HCT116 (cell line): ENCODE measurements around the gene TSPAN5. TPM values are rescaled to one million over a fixed set of nuclear protein-coding genes. Genes with fewer than 3 reads are reported as not detected.

ENCODE experiments used
- ATAC-seq: fragments of 200-7000 bp; cut with Tn5 transposase; 2 replicates; pipeline ENCODE4 v1.9.1; 2020; ENCODE audit warnings: mild to moderate bottlenecking, moderate library complexity
- BruUV-seq: library from RNA; stranded (reverse); fragments of 400-500 nt; replicated peaks from 2 replicates; lab custom pipeline; 2021; lab: Mats Ljungman, UMichigan
- CTCF ChIA-PET: fragments of 300-600 bp; sonication (Branson Sonifier 250); formaldehyde crosslinking; loops from one replicate; lab custom pipeline; 2021; ENCODE audit warnings: antibody characterized with exemption; lab: Charles Lee
- POLR2A ChIA-PET: fragments of 300-600, 350-600 bp; sonication (Branson Sonifier 250); formaldehyde crosslinking; loops from one replicate; lab custom pipeline; 2021; ENCODE audit warnings: antibody characterized with exemption; lab: Charles Lee
- RAD21 ChIA-PET, 2 experiments: fragments of 300-600 bp; sonication (Branson Sonifier 250); formaldehyde crosslinking; loops; one replicate each; lab custom pipeline; 2023; ENCODE audit warnings: low total read pairs in 2 of 2; ENCODE audit not compliant: uncharacterized antibody in 2 of 2, unreplicated experiment in 2 of 2, low non-redundant PET in 1 of 2; lab: Charles Lee
- DNase-seq: peaks from one replicate; pipeline ENCODE4 v3.0.0-alpha.2; 2010; ENCODE audit warnings: low read depth, low spot score
- H2AFZ ChIP-seq: fragments of 200-600 bp; shearing (Covaris generic), sonication (generic); 2 replicates; pipeline ENCODE4 v1.6.1; 2017; ENCODE audit warnings: low read depth, mixed run types, mixed read lengths, antibody characterized with exemption, low read length; ENCODE audit not compliant: poor library complexity, severe bottlenecking
- H3K27ac ChIP-seq: 2 replicates; pipeline ENCODE4 v1.5.1; 2012; ENCODE audit warnings: low read depth, low read length
- H3K27me3 ChIP-seq: fragments of 200-600 bp; sonication (generic); 2 replicates; pipeline ENCODE4 v1.6.1; 2016; ENCODE audit warnings: mixed run types, low read length, mixed read lengths; ENCODE audit not compliant: insufficient read depth
- H3K36me3 ChIP-seq, 2 experiments: fragments of 200-500 bp in 1 of 2; fragments of 200-600 bp in 1 of 2; sonication (Bioruptor generic) in 1 of 2; sonication (generic) in 1 of 2; 2 replicates each; pipeline versions ENCODE4 v1.5.1 to v1.6.1; 2014 to 2016; ENCODE audit warnings: low read length in 2 of 2, inconsistent platforms in 1 of 2, mixed read lengths in 1 of 2, mixed run types in 1 of 2; ENCODE audit not compliant: insufficient read depth in 2 of 2, control insufficient read depth in 1 of 2
- H3K4me1 ChIP-seq, 2 experiments: fragments of 200-600 bp in 1 of 2; sonication (generic) in 1 of 2; 2 replicates each; pipeline versions ENCODE4 v1.5.1 to v1.6.1; 2012 to 2017; ENCODE audit warnings: low read length in 2 of 2, inconsistent platforms in 1 of 2, mild to moderate bottlenecking in 1 of 2, mixed read lengths in 1 of 2, mixed run types in 1 of 2, moderate library complexity in 1 of 2; ENCODE audit not compliant: insufficient read depth in 2 of 2, control insufficient read depth in 1 of 2
- H3K4me2 ChIP-seq: fragments of 200-600 bp; sonication (generic); 2 replicates; pipeline ENCODE4 v1.6.1; 2017; ENCODE audit warnings: mixed run types, low read length, mixed read lengths
- H3K4me3 ChIP-seq, 2 experiments: fragments of 200-600 bp in 1 of 2; sonication (generic) in 1 of 2; replicated peaks in 1 of 2; 2 replicates each; pipeline ENCODE4 v1.5.1; 2011 to 2016; ENCODE audit warnings: low read length in 2 of 2, control low read depth in 1 of 2, low read depth in 1 of 2, mild to moderate bottlenecking in 1 of 2, mixed read lengths in 1 of 2, mixed run types in 1 of 2
- H3K79me2 ChIP-seq: fragments of 200-600 bp; sonication (generic); 2 replicates; pipeline ENCODE4 v1.6.1; 2017; ENCODE audit warnings: mild to moderate bottlenecking, mixed run types, low read length, moderate library complexity, mixed read lengths; ENCODE audit not compliant: insufficient read depth
- H3K9ac ChIP-seq: fragments of 200-600 bp; sonication (generic); 2 replicates; pipeline ENCODE4 v1.6.1; 2016; ENCODE audit warnings: low read length, mixed read lengths
- H3K9me2 ChIP-seq: fragments of 200-600 bp; sonication (generic), shearing (Covaris generic); 2 replicates; pipeline ENCODE4 v1.6.1; 2017; ENCODE audit warnings: mixed run types, mild to moderate bottlenecking, moderate library complexity; ENCODE audit not compliant: insufficient read depth
- H3K9me3 ChIP-seq, 2 experiments: fragments of 200-500 bp in 1 of 2; fragments of 200-600 bp in 1 of 2; sonication (Bioruptor generic) in 1 of 2; sonication (generic) in 1 of 2; 2 replicates each; pipeline ENCODE4 v1.6.1; 2014 to 2017; ENCODE audit warnings: low read length in 2 of 2, mixed read lengths in 2 of 2, inconsistent platforms in 1 of 2, low read depth in 1 of 2, mild to moderate bottlenecking in 1 of 2, mixed run types in 1 of 2, moderate library complexity in 1 of 2; ENCODE audit not compliant: control insufficient read depth in 1 of 2, insufficient read depth in 1 of 2
- H4K20me1 ChIP-seq: fragments of 200-600 bp; sonication (generic), shearing (Covaris generic); 2 replicates; pipeline ENCODE4 v1.6.1; 2017; ENCODE audit warnings: mixed run types, mild to moderate bottlenecking, moderate library complexity; ENCODE audit not compliant: insufficient read depth
- CBX3 ChIP-seq: IDR thresholded peaks from 2 replicates; pipeline ENCODE4 v1.6.1; 2012; ENCODE audit warnings: low read depth
- CTCF ChIP-seq, 3 experiments: fragments of 200-600 bp in 1 of 3; sonication (generic) in 1 of 3; IDR thresholded peaks in 2 of 3; conservative IDR thresholded peaks in 1 of 3; 2 replicates each; pipeline ENCODE4 v1.5.1; 2012 to 2017; ENCODE audit warnings: low read depth in 2 of 3, low read length in 2 of 3, antibody characterized with exemption in 1 of 3, borderline replicate concordance in 1 of 3, control low read depth in 1 of 3, mild to moderate bottlenecking in 1 of 3, mixed read lengths in 1 of 3, mixed run types in 1 of 3, moderate library complexity in 1 of 3; ENCODE audit not compliant: insufficient read depth in 1 of 3
- EGR1 ChIP-seq: IDR thresholded peaks from 2 replicates; pipeline ENCODE4 v1.6.1; 2012; ENCODE audit warnings: low read depth
- EZH2 ChIP-seq: fragments of 200-600 bp; sonication (generic); IDR thresholded peaks from 2 replicates; pipeline ENCODE4 v1.6.1; 2017; ENCODE audit warnings: antibody characterized with exemption, mixed run types
- EZH2phosphoT487 ChIP-seq: fragments of 200-600 bp; IDR thresholded peaks from 2 replicates; pipeline ENCODE4 v1.6.1; 2018; ENCODE audit warnings: antibody characterized with exemption, borderline replicate concordance
- MAX ChIP-seq: IDR thresholded peaks from 2 replicates; pipeline ENCODE4 v1.6.1; 2012
- POLR2A ChIP-seq: IDR thresholded peaks from 2 replicates; pipeline ENCODE4 v1.7.0; 2011; ENCODE audit warnings: borderline replicate concordance; ENCODE audit not compliant: insufficient read depth, insufficient read length; ENCODE audit errors: extremely low read depth
- POLR2AphosphoS5 ChIP-seq: IDR thresholded peaks from 2 replicates; pipeline ENCODE4 v1.6.1; 2011; ENCODE audit warnings: mild to moderate bottlenecking, low read depth, low read length, moderate library complexity
- REST ChIP-seq: IDR thresholded peaks from 2 replicates; pipeline ENCODE4 v1.6.1; 2012; ENCODE audit warnings: low read depth
- SP1 ChIP-seq: IDR thresholded peaks from 2 replicates; pipeline ENCODE4 v1.6.1; 2012; ENCODE audit warnings: low read depth
- SRF ChIP-seq: IDR thresholded peaks from 2 replicates; pipeline ENCODE4 v1.6.1; 2012; ENCODE audit warnings: low read depth
- TCF7L2 ChIP-seq: IDR thresholded peaks from 2 replicates; pipeline ENCODE4 v1.7.0; 2011; ENCODE audit warnings: borderline replicate concordance, inconsistent platforms; ENCODE audit not compliant: insufficient read depth, insufficient read length; ENCODE audit errors: extremely low read depth
- YY1 ChIP-seq: IDR thresholded peaks from 2 replicates; pipeline ENCODE4 v1.6.1; 2011; ENCODE audit warnings: low read length, low read depth, moderate library complexity, mild to moderate bottlenecking; ENCODE audit not compliant: insufficient replicate concordance; ENCODE audit errors: extremely low read depth
- ZFX ChIP-seq: fragments of 450-650 bp; IDR thresholded peaks from 2 replicates; pipeline ENCODE4 v1.6.1; 2017
- ZNF274 ChIP-seq: fragments of 200-500 bp; sonication (Bioruptor generic); IDR thresholded peaks from 2 replicates; pipeline ENCODE4 v1.6.1; 2014; ENCODE audit warnings: mild to moderate bottlenecking, low read depth, low read length, inconsistent platforms
- intact Hi-C: fragments of 100-400 bp; cut with micrococcal nuclease; formaldehyde crosslinking; loops from 2 replicates; pipeline ENCODE4 v1.10.0; 2022
- total RNA-seq: library from RNA; stranded (reverse); gene quantifications from one replicate; pipeline ENCODE4 v1.2.1, GENCODE V29; 2021; ENCODE audit not compliant: unreplicated experiment

The TSPAN5 gene
- total RNA-seq, 1 experiment from 2014 or later = 56.8 TPM

- Histone ChIP-seq H3K36me3 (peaks cover 0 to 9% of the 10 kb centered on the region in 2 experiments; a peak in 1 of 4 replicates), H3K4me2 (no peak overlapping the region), H3K4me1 (peaks cover 21 to 66% of the 10 kb centered on the region in 2 experiments; a peak in 3 of 4 replicates), H3K27me3 (no peaks in the 10 kb centered on the region), H3K9me2 (no peaks in the 10 kb centered on the region), H2AFZ (no peak overlapping the region), H3K79me2 (peaks cover 49% of the 10 kb centered on the region), H4K20me1 (no peaks in the 10 kb centered on the region), H3K4me3 (no peak overlapping the region), H3K27ac (no peak overlapping the region), H3K9me3 (no peaks in the 10 kb centered on the region), H3K9ac (no peak overlapping the region)
- TF ChIP-seq ZNF274 (no peak), CTCF (IDR thresholded peaks at IDR 0.05 in 2 of 3, conservative IDR thresholded peaks at IDR 0.05 in 1 of 3; ENCODE audit: borderline replicate concordance in 1 of 3, insufficient read depth in 1 of 3, low read depth in 2 of 3, low read length in 2 of 3) (no peak), EZH2phosphoT487 (no peak), SRF (no peak), EGR1 (no peak), POLR2A (no peak), CBX3 (no peak), POLR2AphosphoS5 (no peak), ZFX (no peak), SP1 (no peak), REST (no peak), EZH2 (no peak), MAX (no peak), TCF7L2 (no peak), YY1 (no peak)
- ChIA-PET CTCF (interaction anchor here (1.0 to 1.1 kb wide), 2 partner anchors 13 to 154 kb away, joined by 3 read pairs; no protein-coding TSS in a partner anchor), RAD21 (no interaction called here), POLR2A (interaction anchor here (0.7 to 1.2 kb wide), 2 partner anchors 16 to 1894 kb away, joined by 3 read pairs; no protein-coding TSS in a partner anchor)
- BruUV-seq = no TSS peak
- DNase-seq (no peak), ATAC-seq (no peak)
- intact Hi-C loops = loop anchor here (5.0 kb wide), 1 partner anchor 151 kb away; the partner anchor contains the start of gene TSPAN5
Observed at GRCh38 chr4:98505992-98506391, 152.4 kb downstream of the TSPAN5 start.
